ENCODE data around the gene OR4E1. TPM values are rescaled to one million over a fixed set of nuclear protein-coding genes. Genes with fewer than 3 reads are reported as not detected.

OR4E1 gene
- total RNA-seq, 2 donors from 2014 or later, result not detected

- no peak overlapping the region for H3K4me3 ChIP-seq
- no peak for TF ChIP-seq CTCF (IDR thresholded peaks at IDR 0.05)
- no peaks in the 10 kb centered on the region for H3K36me3 ChIP-seq
- peaks cover 0 to 3% of the 10 kb centered on the region in 2 donors for H3K9me3 ChIP-seq
- no peak overlapping the region for H3K27ac ChIP-seq
- DNase-seq (ENCODE audit: low spot score), result no peak
- H3K4me1 ChIP-seq, result no peaks in the 10 kb centered on the region
- no peaks in the 10 kb centered on the region for H3K27me3 ChIP-seq
Observed at GRCh38 chr14:21626491-21627230, 47.0 kb downstream of the OR4E1 start.

Other genes starting within 250 kb of the OR4E1 start
- 10 to 100 TPM; 31.9 to 39.1 TPM for gene CHD8, start 217.7 kb downstream of the OR4E1 start, total RNA-seq
- 10 to 100 TPM; 11.8 to 22.2 TPM for gene RAB2B, start 196.9 kb downstream of the OR4E1 start, total RNA-seq
- 10 to 100 TPM; 40.2 to 40.3 TPM for gene TOX4, start 196.6 kb downstream of the OR4E1 start, total RNA-seq
- 10 to 100 TPM; 25.1 to 27.4 TPM for gene METTL3, start 162.5 kb downstream of the OR4E1 start, total RNA-seq
- 10 to 100 TPM in 1 of 2 donors, 1 to 10 TPM in 1; 4.9 to 15.7 TPM for gene SALL2, start 147.5 kb downstream of the OR4E1 start, total RNA-seq
- not detected for gene OR10G3, start 93.7 kb downstream of the OR4E1 start, total RNA-seq
- gene OR10G2, start 38.9 kb downstream of the OR4E1 start, total RNA-seq, result not detected
- not detected for gene OR4E2, start 20.0 kb downstream of the OR4E1 start, total RNA-seq

Measured in right atrium auricular region (tissue), 2 donors.